K562 (cell line): ENCODE results near the gene FBXO9. TPM values are rescaled to one million over a fixed set of nuclear protein-coding genes. Genes with fewer than 3 reads are reported as not detected.

ENCODE experiments used
- ATAC-seq: fragments of 200-7000 bp; cut with Tn5 transposase; 3 replicates; pipeline ENCODE4 v1.9.1; 2020; ENCODE audit warnings: moderate library complexity
- BruUV-seq: library from RNA; stranded (reverse); fragments of 400-500 nt; replicated peaks from 2 replicates; lab custom pipeline; 2021; lab: Mats Ljungman, UMichigan
- CTCF ChIA-PET: fragments of 300-600 bp; formaldehyde crosslinking; extraction: SDS; loops from one replicate; lab custom pipeline; 2021; ENCODE audit warnings: low intra/inter-chr PET ratio; lab: Yijun Ruan, JAX
- POLR2A ChIA-PET: fragments of 300-600, 350-650 bp; sonication (Branson Sonifier 250); formaldehyde crosslinking; extraction: SDS; loops from one replicate; lab custom pipeline; 2021; ENCODE audit warnings: antibody characterized with exemption, inconsistent platforms; lab: Yijun Ruan, JAX
- DNase-seq, 4 experiments: peaks; one replicate each; pipeline versions ENCODE4 v3.0.0 to v3.0.0-alpha.2; 2011 to 2018; ENCODE audit warnings: low spot score in 3 of 4, mixed read lengths in 3 of 4; ENCODE audit errors: extremely low read depth in 1 of 4
- FAIRE-seq: peaks from 2 replicates; lab custom pipeline; 2011; peaks lifted over from hg19 to GRCh38; lab: Jason Lieb, UNC
- H2AFZ ChIP-seq: 2 replicates; pipeline ENCODE4 v1.6.0; 2011; ENCODE audit warnings: low read depth, low read length, control low read depth, inconsistent platforms
- H3K27ac ChIP-seq: fragments of 200-600 bp; 3 replicates; pipeline ENCODE4 v1.8.0; 2011; ENCODE audit warnings: low read depth, mild to moderate bottlenecking, control low read depth, inconsistent platforms, low read length, moderate library complexity, mixed read lengths; ENCODE audit errors: extremely low read depth
- H3K27me3 ChIP-seq, 2 experiments: fragments of 300-600 bp in 1 of 2; 2 replicates in 1 of 2; 3 replicates in 1 of 2; pipeline versions ENCODE4 v1.6.0 to v1.8.0; 2011; ENCODE audit warnings: inconsistent platforms in 2 of 2, low read length in 2 of 2, mild to moderate bottlenecking in 1 of 2, mixed read lengths in 1 of 2, moderate library complexity in 1 of 2; ENCODE audit not compliant: control insufficient read depth in 2 of 2, insufficient read depth in 2 of 2
- H3K36me3 ChIP-seq: fragments of 300-600 bp; 3 replicates; pipeline ENCODE4 v1.8.0; 2011; ENCODE audit warnings: mild to moderate bottlenecking, low read length, inconsistent platforms; ENCODE audit not compliant: control insufficient read depth, insufficient read depth
- H3K4me1 ChIP-seq, 2 experiments: fragments of 200-600 bp in 1 of 2; replicated peaks in 1 of 2; 2 replicates in 1 of 2; 3 replicates in 1 of 2; pipeline versions ENCODE4 v1.5.1 to v1.8.0; 2011; ENCODE audit warnings: inconsistent platforms in 2 of 2, low read length in 2 of 2, mild to moderate bottlenecking in 1 of 2, mixed read lengths in 1 of 2, moderate library complexity in 1 of 2; ENCODE audit not compliant: control insufficient read depth in 2 of 2, insufficient read depth in 2 of 2
- H3K4me2 ChIP-seq: 2 replicates; pipeline ENCODE4 v1.6.1; 2011; ENCODE audit warnings: low read length, control low read depth, inconsistent platforms, mixed read lengths; ENCODE audit not compliant: insufficient read depth
- H3K4me3 ChIP-seq: fragments of 200-600 bp; sonication (generic), shearing (Covaris generic); 2 replicates; pipeline ENCODE4 v1.5.1; 2016; ENCODE audit warnings: control low read depth, inconsistent platforms
- H3K79me2 ChIP-seq: fragments of 200-600 bp; 3 replicates; pipeline ENCODE4 v1.8.0; 2011; ENCODE audit warnings: low read length, inconsistent platforms; ENCODE audit not compliant: control insufficient read depth, insufficient read depth
- H3K9ac ChIP-seq, 2 experiments: 2 replicates each; pipeline versions ENCODE4 v1.6.0 to v1.6.1; 2011; ENCODE audit warnings: low read depth in 2 of 2, low read length in 2 of 2, control low read depth in 1 of 2, inconsistent platforms in 1 of 2, mild to moderate bottlenecking in 1 of 2, mixed read lengths in 1 of 2; ENCODE audit not compliant: insufficient read depth in 1 of 2
- H3K9me1 ChIP-seq: one replicate; pipeline ENCODE4 v1.6.0; 2011; ENCODE audit warnings: inconsistent platforms, mild to moderate bottlenecking, low read length, moderate library complexity; ENCODE audit not compliant: control insufficient read depth, insufficient read depth
- H3K9me3 ChIP-seq: replicated peaks from 2 replicates; pipeline ENCODE4 v1.5.1; 2011; ENCODE audit warnings: low read depth, low read length, inconsistent platforms; ENCODE audit not compliant: control insufficient read depth, insufficient read depth
- H4K20me1 ChIP-seq: replicated peaks from 2 replicates; pipeline ENCODE4 v1.6.1; 2011; ENCODE audit warnings: low read length, inconsistent platforms, mixed read lengths; ENCODE audit not compliant: control insufficient read depth, insufficient read depth
- NFIC ChIP-seq: fragments of 450-650 bp; IDR thresholded peaks from 2 replicates; pipeline ENCODE4 v1.6.1; 2017; ENCODE audit warnings: mild to moderate bottlenecking, inconsistent platforms
- TCF7L2 ChIP-seq: fragments of 150-350 bp; IDR thresholded peaks from 2 replicates; pipeline ENCODE4 v1.6.1; 2016; ENCODE audit warnings: low read depth, mild to moderate bottlenecking, low read length, moderate library complexity
- whole genome bisulfite sequencing: fragments of 100-300 bp; shearing (Covaris generic); methylation state at CpG from one replicate; pipeline ENCODE4 v1.1.6; 2016; ENCODE audit warnings: low coverage, mixed read lengths; ENCODE audit not compliant: insufficient coverage; ENCODE audit errors: missing lambda C conversion rate; 5-methylcytosine and 5-hydroxymethylcytosine counted together
- in situ Hi-C: fragments of 300-500 bp; cut with MboI; formaldehyde crosslinking; loops from 4 replicates; pipeline ENCODE4 v1.15.0; 2018; ENCODE audit warnings: inconsistent platforms, mixed read lengths
- intact Hi-C: fragments of 100-400 bp; cut with micrococcal nuclease; formaldehyde crosslinking; loops from 2 replicates; pipeline ENCODE4 v1.14.2; 2022
- polyA plus RNA-seq, 8 experiments: library from polyadenylated mRNA; depleted of rRNA in 4 of 8; stranded (reverse) in 5 of 8; unstranded in 3 of 8; fragments of >200 nt; fragmentation: Nextera tagmentation in 2 of 8; fragmentation: Illumina TruSeq in 1 of 8; extraction: Ambion mirVana in 2 of 8; extraction: Trizol in 1 of 8; gene quantifications; 2 replicates each; pipeline versions ENCODE4 v1.2.1 to v1.2.3, GENCODE V29; 2011 to 2014; ENCODE audit warnings: inconsistent platforms in 1 of 8, missing spikeins in 1 of 8
- small RNA-seq: library from RNA; depleted of rRNA; stranded (forward); fragments of <200 nt; gene quantifications from one replicate; pipeline ENCODE3, GENCODE V24; 2014
- total RNA-seq, 7 experiments: library from RNA; depleted of rRNA in 6 of 7; stranded (reverse); fragments of >200 nt in 6 of 7; fragmentation: Illumina TruSeq in 2 of 7; extraction: Trizol in 2 of 7; gene quantifications; 2 replicates each; pipeline versions ENCODE4 v1.2.1 to v1.2.3, GENCODE V29; 2011 to 2021; ENCODE audit warnings: low replicate concordance in 1 of 7
- TF ChIP-seq, protein P1 (sequence below): fragments of 250-450 bp; sonication (Bioruptor Pico); IDR thresholded peaks from 2 replicates; pipeline ENCODE4 v1.9.0; 2021; ENCODE audit warnings: mild to moderate bottlenecking, inconsistent platforms

The FBXO9 gene
- total and polyA plus RNA-seq, 9 of the 15 experiments (the other 6 are each of a cell fraction or from before 2014, with no cell fraction given) = 10.1 to 85.3 (median 51.4) TPM

DNA sequence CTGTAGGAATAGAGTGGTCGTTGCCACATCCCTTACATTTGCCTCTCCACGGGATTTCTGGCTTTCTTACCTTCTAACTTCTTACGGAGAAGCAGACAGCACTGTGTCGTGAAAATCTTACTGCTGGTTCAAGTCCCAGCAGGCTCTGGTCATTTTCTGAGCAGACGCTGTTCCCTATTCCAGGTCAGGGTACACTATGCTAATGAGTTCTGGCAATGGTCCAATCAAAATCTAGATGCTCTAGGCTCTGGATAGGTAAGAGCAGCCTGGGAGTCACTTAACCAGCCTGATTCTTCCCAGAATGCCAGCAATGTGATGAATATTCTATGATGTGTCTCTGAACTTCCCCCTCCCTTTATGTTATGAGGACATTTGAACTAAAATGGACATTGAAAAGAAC, 83.5 kb downstream of the FBXO9 start, which contains the start of gene GCM1:
GCM1 (minus strand) TSS at position 158 of the 400 bp plus-strand sequence. CDS start 3,209 bp downstream, outside the sequence.
- no peak for DNase-seq
- Histone ChIP-seq H3K4me2 (no peak within 1 kb of the TSS), H3K9ac (no peak within 1 kb of the TSS), H3K4me1 (no peaks in the 10 kb centered on the region), H3K36me3 (no peaks in the 10 kb centered on the region), H2AFZ (no peak within 1 kb of the TSS), H3K9me3 (peaks cover 1% of the 10 kb centered on the region; the same call in 1 of the 2 replicates), H3K79me2 (no peaks in the 10 kb centered on the region), H3K9me1 (no peaks in the 10 kb centered on the region), H3K27ac (no peak within 1 kb of the TSS), H3K4me3 (no peak within 1 kb of the TSS), H4K20me1 (no peaks in the 10 kb centered on the region), H3K27me3 (peaks cover 26 to 28% of the 10 kb centered on the region in 2 experiments; a peak in 4 of 5 replicates)
- CTCF ChIA-PET = no interaction called here
- 4% methylated on average over 5 of the region's 5 CpGs for WGBS
- no peak for FAIRE-seq
- ATAC-seq = no peak
- BruUV-seq = no TSS peak
- TF ChIP-seq NFIC = peak; percentile 34; the same call in 1 of the 2 replicates
- no peak for TF ChIP-seq TCF7L2
- TF ChIP-seq, protein P1, sequence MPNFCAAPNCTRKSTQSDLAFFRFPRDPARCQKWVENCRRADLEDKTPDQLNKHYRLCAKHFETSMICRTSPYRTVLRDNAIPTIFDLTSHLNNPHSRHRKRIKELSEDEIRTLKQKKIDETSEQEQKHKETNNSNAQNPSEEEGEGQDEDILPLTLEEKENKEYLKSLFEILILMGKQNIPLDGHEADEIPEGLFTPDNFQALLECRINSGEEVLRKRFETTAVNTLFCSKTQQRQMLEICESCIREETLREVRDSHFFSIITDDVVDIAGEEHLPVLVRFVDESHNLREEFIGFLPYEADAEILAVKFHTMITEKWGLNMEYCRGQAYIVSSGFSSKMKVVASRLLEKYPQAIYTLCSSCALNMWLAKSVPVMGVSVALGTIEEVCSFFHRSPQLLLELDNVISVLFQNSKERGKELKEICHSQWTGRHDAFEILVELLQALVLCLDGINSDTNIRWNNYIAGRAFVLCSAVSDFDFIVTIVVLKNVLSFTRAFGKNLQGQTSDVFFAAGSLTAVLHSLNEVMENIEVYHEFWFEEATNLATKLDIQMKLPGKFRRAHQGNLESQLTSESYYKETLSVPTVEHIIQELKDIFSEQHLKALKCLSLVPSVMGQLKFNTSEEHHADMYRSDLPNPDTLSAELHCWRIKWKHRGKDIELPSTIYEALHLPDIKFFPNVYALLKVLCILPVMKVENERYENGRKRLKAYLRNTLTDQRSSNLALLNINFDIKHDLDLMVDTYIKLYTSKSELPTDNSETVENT (CRISPR knock-in tag) = no peak
- in situ Hi-C loops (no loop called here), intact Hi-C loops (no loop called here)
- POLR2A ChIA-PET = no interaction called here

Small RNA genes lying within 50 kb of the gene (small RNA-seq; reads per million reads assigned to genes)
- not detected for gene RN7SL244P

Other genes with a start within 250 kb of the FBXO9 start
- gene GSTA5, start 224.6 kb upstream of the FBXO9 start, total RNA-seq (2014; rRNA removed) = not detected in 2 replicates
- not detected in 2 replicates for gene GSTA5, start 224.6 kb upstream of the FBXO9 start, total RNA-seq (2014; rRNA removed; fragmentation: Illumina TruSeq; extraction: Trizol)
- not detected in 2 replicates for gene GSTA5, start 224.6 kb upstream of the FBXO9 start, total RNA-seq (2015; rRNA removed; fragmentation: Illumina TruSeq; extraction: Trizol)
- not detected in 2 replicates for gene GSTA5, start 224.6 kb upstream of the FBXO9 start, total RNA-seq (2021)
- not detected in 2 replicates for gene GSTA5, start 224.6 kb upstream of the FBXO9 start, polyA plus RNA-seq (2011; rRNA removed)
- gene GSTA5, start 224.6 kb upstream of the FBXO9 start, polyA plus RNA-seq (2014; fragmentation: Illumina TruSeq; extraction: Trizol) = not detected in 2 replicates
- not detected for gene GSTA5, start 224.6 kb upstream of the FBXO9 start, polyA plus RNA-seq (2014; fragmentation: Nextera tagmentation; extraction: Ambion mirVana)
- gene GSTA5, start 224.6 kb upstream of the FBXO9 start, polyA plus RNA-seq (2014; rRNA removed) = not detected in 2 replicates
- not detected in 2 replicates for gene GSTA3, start 155.7 kb upstream of the FBXO9 start, total RNA-seq (2014; rRNA removed)
- not detected in 2 replicates for gene GSTA3, start 155.7 kb upstream of the FBXO9 start, total RNA-seq (2014; rRNA removed; fragmentation: Illumina TruSeq; extraction: Trizol)
- not detected in 2 replicates for gene GSTA3, start 155.7 kb upstream of the FBXO9 start, total RNA-seq (2015; rRNA removed; fragmentation: Illumina TruSeq; extraction: Trizol)
- gene GSTA3, start 155.7 kb upstream of the FBXO9 start, total RNA-seq (2021) = not detected in 2 replicates
- not detected in 2 replicates for gene GSTA3, start 155.7 kb upstream of the FBXO9 start, polyA plus RNA-seq (2011; rRNA removed)
- gene GSTA3, start 155.7 kb upstream of the FBXO9 start, polyA plus RNA-seq (2014; fragmentation: Illumina TruSeq; extraction: Trizol) = not detected in 2 replicates
- gene GSTA3, start 155.7 kb upstream of the FBXO9 start, polyA plus RNA-seq (2014; fragmentation: Nextera tagmentation; extraction: Ambion mirVana) = not detected
- not detected in 2 replicates for gene GSTA3, start 155.7 kb upstream of the FBXO9 start, polyA plus RNA-seq (2014; rRNA removed)
- 1.3 and 1.5 TPM in 2 replicates for gene GSTA4, start 70.1 kb upstream of the FBXO9 start, total RNA-seq (2014; rRNA removed)
- gene GSTA4, start 70.1 kb upstream of the FBXO9 start, total RNA-seq (2014; rRNA removed; fragmentation: Illumina TruSeq; extraction: Trizol) = 1.7 and 2.0 TPM in 2 replicates
- 0.98 and 1.7 TPM in 2 replicates for gene GSTA4, start 70.1 kb upstream of the FBXO9 start, total RNA-seq (2015; rRNA removed; fragmentation: Illumina TruSeq; extraction: Trizol)
- gene GSTA4, start 70.1 kb upstream of the FBXO9 start, total RNA-seq (2021) = 0.89 and 1.4 TPM in 2 replicates
- 3.1 and 3.4 TPM in 2 replicates for gene GSTA4, start 70.1 kb upstream of the FBXO9 start, polyA plus RNA-seq (2011; rRNA removed)
- 2.4 and 2.8 TPM in 2 replicates for gene GSTA4, start 70.1 kb upstream of the FBXO9 start, polyA plus RNA-seq (2014; fragmentation: Illumina TruSeq; extraction: Trizol)
- gene GSTA4, start 70.1 kb upstream of the FBXO9 start, polyA plus RNA-seq (2014; fragmentation: Nextera tagmentation; extraction: Ambion mirVana) = 1 to 10 TPM; 2.6 to 4.0 TPM
- 2.0 and 2.6 TPM in 2 replicates for gene GSTA4, start 70.1 kb upstream of the FBXO9 start, polyA plus RNA-seq (2014; rRNA removed)
- gene CILK1, start 3.6 kb upstream of the FBXO9 start, total RNA-seq (2014; rRNA removed) = 2.0 and 2.9 TPM in 2 replicates
- 4.9 and 5.0 TPM in 2 replicates for gene CILK1, start 3.6 kb upstream of the FBXO9 start, total RNA-seq (2014; rRNA removed; fragmentation: Illumina TruSeq; extraction: Trizol)
- 4.3 TPM in 2 replicates for gene CILK1, start 3.6 kb upstream of the FBXO9 start, total RNA-seq (2015; rRNA removed; fragmentation: Illumina TruSeq; extraction: Trizol)
- gene CILK1, start 3.6 kb upstream of the FBXO9 start, total RNA-seq (2021) = 4.4 and 4.5 TPM in 2 replicates
- gene CILK1, start 3.6 kb upstream of the FBXO9 start, polyA plus RNA-seq (2011; rRNA removed) = 4.3 and 4.4 TPM in 2 replicates
- gene CILK1, start 3.6 kb upstream of the FBXO9 start, polyA plus RNA-seq (2014; fragmentation: Illumina TruSeq; extraction: Trizol) = 4.5 and 5.0 TPM in 2 replicates
- gene CILK1, start 3.6 kb upstream of the FBXO9 start, polyA plus RNA-seq (2014; fragmentation: Nextera tagmentation; extraction: Ambion mirVana) = 1 to 10 TPM; 1.4 to 1.6 TPM
- 3.5 and 4.1 TPM in 2 replicates for gene CILK1, start 3.6 kb upstream of the FBXO9 start, polyA plus RNA-seq (2014; rRNA removed)
- gene GCM1, start 83.4 kb downstream of the FBXO9 start, total RNA-seq (2014; rRNA removed) = not detected in 2 replicates
- not detected in 2 replicates for gene GCM1, start 83.4 kb downstream of the FBXO9 start, total RNA-seq (2014; rRNA removed; fragmentation: Illumina TruSeq; extraction: Trizol)
- gene GCM1, start 83.4 kb downstream of the FBXO9 start, total RNA-seq (2015; rRNA removed; fragmentation: Illumina TruSeq; extraction: Trizol) = not detected in 2 replicates
- gene GCM1, start 83.4 kb downstream of the FBXO9 start, total RNA-seq (2021) = not detected in 2 replicates
- 0.07 TPM in 1 of 2 replicates, not detected in the other for gene GCM1, start 83.4 kb downstream of the FBXO9 start, polyA plus RNA-seq (2011; rRNA removed)
- gene GCM1, start 83.4 kb downstream of the FBXO9 start, polyA plus RNA-seq (2014; fragmentation: Illumina TruSeq; extraction: Trizol) = 0.07 TPM in 1 of 2 replicates, not detected in the other
- gene GCM1, start 83.4 kb downstream of the FBXO9 start, polyA plus RNA-seq (2014; fragmentation: Nextera tagmentation; extraction: Ambion mirVana) = not detected
- not detected in 2 replicates for gene GCM1, start 83.4 kb downstream of the FBXO9 start, polyA plus RNA-seq (2014; rRNA removed)